Activated CD4-positive, alpha-beta memory T cell treated with anti-CD3 and anti-CD28 coated beads, Interleukin-2, amount 10 ng/mL, durations not matched to agents 7 days and 5 days (primary cell): ENCODE data around the gene NCBP3. TPM values are rescaled to one million over a fixed set of nuclear protein-coding genes. Genes with fewer than 3 reads are reported as not detected.
A peak's percentile ranks its signal among the peaks of the same experiment; 100 is the strongest.
"Not testable (repeated sequence)": the region's sequence is repeated elsewhere in the genome, so short reads cannot be mapped to it uniquely, and the experiment has no call there.

Experiments used
- CTCF ChIA-PET: fragments of 350-600 bp; sonication (Branson Sonifier 250); formaldehyde crosslinking; loops from one replicate; lab custom pipeline; 2021; ENCODE audit warnings: antibody characterized with exemption, inconsistent platforms; lab: Charles Lee
- POLR2A ChIA-PET: fragments of 350-600 bp; sonication (Branson Sonifier 250); formaldehyde crosslinking; loops from one replicate; lab custom pipeline; 2021; ENCODE audit warnings: antibody characterized with exemption; lab: Charles Lee
- DNase-seq: peaks from one replicate; pipeline ENCODE4 v3.0.0-alpha.2; 2020
- H3K27ac Mint-ChIP-seq: one replicate; pipeline ENCODE4 v1.8.0; 2021; ENCODE audit warnings: mild to moderate bottlenecking, mixed read lengths
- H3K27me3 Mint-ChIP-seq: one replicate; pipeline ENCODE4 v1.8.0; 2021; ENCODE audit warnings: mixed read lengths
- H3K36me3 Mint-ChIP-seq: one replicate; pipeline ENCODE4 v1.8.0; 2021; ENCODE audit warnings: low read depth, mixed read lengths
- H3K4me1 Mint-ChIP-seq: one replicate; pipeline ENCODE4 v1.8.0; 2021; ENCODE audit warnings: mixed read lengths
- H3K4me3 Mint-ChIP-seq: one replicate; pipeline ENCODE4 v1.8.0; 2021; ENCODE audit warnings: mild to moderate bottlenecking, mixed read lengths
- H3K9me3 Mint-ChIP-seq: one replicate; pipeline ENCODE4 v1.8.0; 2021; ENCODE audit warnings: mixed read lengths
- total RNA-seq, 2 experiments: library from RNA; stranded (reverse); gene quantifications; one replicate each; pipeline ENCODE4 v1.2.3, GENCODE V29; 2021

The NCBP3 gene
- total RNA-seq, 2 experiments from 2014 or later = 42.8 to 43.9 TPM

DNA sequence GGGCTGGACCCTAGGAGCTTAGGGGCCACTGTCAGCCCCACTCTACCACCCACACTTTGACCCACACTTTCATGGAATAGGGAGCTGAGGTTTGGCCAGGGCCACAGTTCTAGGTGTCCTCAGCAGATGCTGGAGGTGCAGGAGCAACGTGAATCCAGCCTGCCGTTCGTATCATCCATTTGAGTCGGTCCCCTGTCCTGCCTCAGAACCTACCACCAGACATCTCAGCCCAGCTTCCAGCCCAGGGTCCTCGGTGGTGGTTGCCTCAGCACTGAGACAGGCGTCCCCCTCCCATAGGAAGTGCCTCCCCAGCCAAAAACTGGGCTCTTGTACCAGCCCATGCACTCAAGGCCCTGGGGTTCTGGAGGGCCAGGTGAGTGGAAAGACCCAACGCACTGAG is 44.7 kb downstream of the NCBP3 start:
- no peaks in the 10 kb centered on the region for H3K9me3 Mint-ChIP-seq
- peaks cover 8% of the 10 kb centered on the region for H3K36me3 Mint-ChIP-seq
- H3K27ac Mint-ChIP-seq = no peak overlapping the region
- H3K27me3 Mint-ChIP-seq = no peaks in the 10 kb centered on the region
- no peak overlapping the region for H3K4me3 Mint-ChIP-seq
- ChIA-PET CTCF (interaction anchor here (0.8 kb wide), 1 partner anchor 64 kb away, joined by 3 read pairs; no protein-coding TSS in a partner anchor), POLR2A (no interaction called here)
- H3K4me1 Mint-ChIP-seq = peaks cover 38% of the 10 kb centered on the region
- DNase-seq = no peak

DNA sequence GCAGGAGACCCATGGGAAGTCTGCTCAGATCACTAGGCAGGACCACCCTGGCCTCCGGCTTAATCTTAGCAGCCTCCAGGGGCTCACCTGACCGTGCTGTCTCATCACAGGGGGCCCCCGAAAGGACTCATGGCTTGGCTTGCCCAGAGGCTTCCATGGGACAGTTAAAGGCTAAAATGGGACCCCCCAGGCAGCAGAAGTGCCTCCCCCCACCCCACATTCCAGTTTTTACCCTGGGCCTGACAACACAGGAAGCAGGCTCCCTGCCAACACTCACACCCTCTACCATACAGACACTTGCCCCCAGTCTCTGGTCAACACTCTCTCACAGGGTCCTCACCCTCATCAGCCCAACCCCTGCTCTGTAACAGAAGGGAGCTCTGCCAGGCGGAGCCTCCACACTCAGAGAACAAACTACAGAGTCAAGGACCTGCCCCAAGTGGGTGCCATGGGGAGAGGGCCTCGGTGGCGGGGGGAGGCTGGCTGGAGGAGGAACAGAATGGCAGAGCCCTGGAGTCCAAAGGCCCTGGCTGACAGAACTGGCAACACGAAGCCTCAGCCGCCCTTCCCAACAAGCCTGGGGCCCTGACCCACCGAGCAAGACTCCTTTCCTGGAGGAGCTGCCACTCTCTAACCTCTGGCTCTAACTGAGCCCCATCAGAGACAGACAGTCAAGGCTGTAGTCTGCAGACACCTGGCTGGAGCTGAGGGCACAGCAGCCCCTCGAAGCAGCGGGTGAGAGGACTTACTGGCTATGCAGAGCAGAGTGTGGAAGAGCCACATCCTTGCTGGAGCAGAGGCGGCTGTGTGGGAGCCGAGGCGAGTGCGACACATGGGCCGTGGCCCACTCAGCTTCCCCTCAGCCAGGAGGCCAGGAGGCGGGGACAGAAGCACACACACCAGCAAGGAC is 45.4 kb downstream of the NCBP3 start, which contains the start of gene ITGAE:
ITGAE (minus strand) TSS at position 827 of the 910 bp plus-strand sequence; CDS start at position 783, 44 bp downstream.
- Mint-ChIP-seq H3K4me1 (peaks cover 45% of the 10 kb centered on the region), H3K36me3 (peaks cover 6% of the 10 kb centered on the region), H3K9me3 (no peaks in the 10 kb centered on the region), H3K27me3 (no peaks in the 10 kb centered on the region), H3K27ac (no peak within 1 kb of the TSS), H3K4me3 (no peak within 1 kb of the TSS)
- ChIA-PET CTCF (interaction anchor here (0.8 kb wide), 1 partner anchor 63 kb away, joined by 3 read pairs; no protein-coding TSS in a partner anchor), POLR2A (interaction anchor here (1.8 kb wide), 1 partner anchor 11 kb away, joined by 7 read pairs; no protein-coding TSS in a partner anchor)
- no peak for DNase-seq

- H3K9me3 Mint-ChIP-seq = no peaks in the 10 kb centered on the region
- no peak overlapping the region for H3K27ac Mint-ChIP-seq
- H3K4me1 Mint-ChIP-seq = peaks cover 48% of the 10 kb centered on the region
- H3K27me3 Mint-ChIP-seq = no peaks in the 10 kb centered on the region
- H3K36me3 Mint-ChIP-seq = no peaks in the 10 kb centered on the region
- no peak overlapping the region for H3K4me3 Mint-ChIP-seq
- POLR2A ChIA-PET = interaction anchor here (1.8 kb wide), 1 partner anchor 12 kb away, joined by 7 read pairs; no protein-coding TSS in a partner anchor
- no peak for DNase-seq
- CTCF ChIA-PET = interaction anchor here (1.1 kb wide), 1 partner anchor 62 kb away, joined by 3 read pairs; no protein-coding TSS in a partner anchor
Measured at GRCh38 chr17:3799181-3799945, 46.7 kb downstream of the NCBP3 start.

GRCh38 chr17:3798273-3799180 is 47.5 kb downstream of the NCBP3 start:
- Mint-ChIP-seq H3K27ac (no peak overlapping the region), H3K9me3 (no peaks in the 10 kb centered on the region), H3K27me3 (no peaks in the 10 kb centered on the region), H3K4me1 (peaks cover 45% of the 10 kb centered on the region), H3K36me3 (no peaks in the 10 kb centered on the region), H3K4me3 (no peak overlapping the region)
- POLR2A ChIA-PET = interaction anchor here (1.8 to 3.1 kb wide), 2 partner anchors 13 to 33 kb away, joined by 7 to 13 read pairs; no protein-coding TSS in a partner anchor
- DNase-seq = no peak
- CTCF ChIA-PET = interaction anchor here (1.1 kb wide), 1 partner anchor 61 kb away, joined by 3 read pairs; no protein-coding TSS in a partner anchor

GRCh38 chr17:3796822-3797170 is 49.2 kb downstream of the NCBP3 start:
- no peak overlapping the region for H3K4me3 Mint-ChIP-seq
- no peak overlapping the region for H3K27ac Mint-ChIP-seq
- H3K4me1 Mint-ChIP-seq = peaks cover 53% of the 10 kb centered on the region
- H3K27me3 Mint-ChIP-seq = no peaks in the 10 kb centered on the region
- DNase-seq = no peak
- no peaks in the 10 kb centered on the region for H3K9me3 Mint-ChIP-seq
- ChIA-PET CTCF (interaction anchor here (0.8 to 1.7 kb wide), 6 partner anchors 8 to 1003 kb away, joined by 3 to 7 read pairs (median 4); partner anchors contain the start of gene HASPIN), POLR2A (interaction anchor here (0.5 to 3.1 kb wide), 12 partner anchors 8 to 441 kb away, joined by 3 to 13 read pairs (median 4); partner anchors contain the start of gene NCBP3)
- no peaks in the 10 kb centered on the region for H3K36me3 Mint-ChIP-seq

GRCh38 chr17:3796110-3796821 is 49.8 kb downstream of the NCBP3 start:
- no peaks in the 10 kb centered on the region for H3K36me3 Mint-ChIP-seq
- no peaks in the 10 kb centered on the region for H3K9me3 Mint-ChIP-seq
- H3K27me3 Mint-ChIP-seq = no peaks in the 10 kb centered on the region
- ChIA-PET CTCF (interaction anchor here (0.8 to 1.7 kb wide), 6 partner anchors 9 to 1002 kb away, joined by 3 to 7 read pairs (median 4); partner anchors contain the start of gene HASPIN), POLR2A (interaction anchor here (0.5 to 3.1 kb wide), 12 partner anchors 8 to 442 kb away, joined by 3 to 13 read pairs (median 4); partner anchors contain the start of gene NCBP3)
- peaks cover 58% of the 10 kb centered on the region for H3K4me1 Mint-ChIP-seq
- no peak overlapping the region for H3K4me3 Mint-ChIP-seq
- peak overlapping the region; percentile 25 for H3K27ac Mint-ChIP-seq
- peak; percentile 89 for DNase-seq

DNA sequence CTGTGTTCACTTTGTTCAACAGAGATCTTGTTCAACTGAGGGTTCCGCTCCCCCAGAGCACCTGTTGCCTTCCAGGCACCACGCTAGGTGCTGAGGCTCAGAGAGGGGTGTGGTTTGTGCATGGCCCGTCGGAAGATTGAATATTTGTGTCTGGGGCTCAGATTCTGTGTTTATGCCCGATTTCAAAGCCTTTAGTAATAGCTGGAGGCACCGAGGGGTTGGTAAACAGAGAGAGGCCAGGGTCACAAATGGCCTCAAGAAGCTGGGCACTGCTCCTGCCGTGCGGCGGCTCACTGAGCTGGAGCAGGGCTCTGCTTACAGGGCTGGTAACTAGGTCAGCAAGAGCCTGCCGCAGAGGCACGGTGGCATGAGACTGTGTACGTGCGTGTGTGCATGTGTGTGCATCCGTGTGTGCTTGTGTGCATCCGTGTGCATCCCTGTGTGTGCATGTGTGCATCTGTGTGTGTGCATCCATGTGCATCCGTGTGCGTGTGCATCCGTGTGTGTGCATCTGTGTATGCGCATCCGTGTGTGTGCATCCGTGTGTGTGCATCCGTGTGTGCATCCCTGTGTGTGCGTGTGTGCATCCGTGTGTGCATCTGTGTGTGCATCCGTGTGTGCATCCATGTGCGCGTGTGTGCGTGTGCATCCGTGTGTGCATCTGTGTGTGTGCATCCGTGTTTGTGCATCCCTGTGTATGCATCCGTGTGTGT is 50.5 kb downstream of the NCBP3 start:
- H3K4me1 Mint-ChIP-seq = peaks cover 59% of the 10 kb centered on the region
- no peaks in the 10 kb centered on the region for H3K9me3 Mint-ChIP-seq
- H3K27ac Mint-ChIP-seq = peak overlapping the region; percentile 69
- peak; percentile 38 for DNase-seq
- H3K4me3 Mint-ChIP-seq = no peak overlapping the region
- H3K27me3 Mint-ChIP-seq = no peaks in the 10 kb centered on the region
- CTCF ChIA-PET = interaction anchor here (0.9 to 1.7 kb wide), 2 partner anchors 9 to 50 kb away, joined by 3 to 5 read pairs; partner anchors contain the start of gene NCBP3
- peaks cover under 1% of the 10 kb centered on the region for H3K36me3 Mint-ChIP-seq
- POLR2A ChIA-PET = interaction anchor here (1.9 to 3.1 kb wide), 3 partner anchors 31 to 73 kb away, joined by 4 to 13 read pairs (median 12); no protein-coding TSS in a partner anchor

DNA sequence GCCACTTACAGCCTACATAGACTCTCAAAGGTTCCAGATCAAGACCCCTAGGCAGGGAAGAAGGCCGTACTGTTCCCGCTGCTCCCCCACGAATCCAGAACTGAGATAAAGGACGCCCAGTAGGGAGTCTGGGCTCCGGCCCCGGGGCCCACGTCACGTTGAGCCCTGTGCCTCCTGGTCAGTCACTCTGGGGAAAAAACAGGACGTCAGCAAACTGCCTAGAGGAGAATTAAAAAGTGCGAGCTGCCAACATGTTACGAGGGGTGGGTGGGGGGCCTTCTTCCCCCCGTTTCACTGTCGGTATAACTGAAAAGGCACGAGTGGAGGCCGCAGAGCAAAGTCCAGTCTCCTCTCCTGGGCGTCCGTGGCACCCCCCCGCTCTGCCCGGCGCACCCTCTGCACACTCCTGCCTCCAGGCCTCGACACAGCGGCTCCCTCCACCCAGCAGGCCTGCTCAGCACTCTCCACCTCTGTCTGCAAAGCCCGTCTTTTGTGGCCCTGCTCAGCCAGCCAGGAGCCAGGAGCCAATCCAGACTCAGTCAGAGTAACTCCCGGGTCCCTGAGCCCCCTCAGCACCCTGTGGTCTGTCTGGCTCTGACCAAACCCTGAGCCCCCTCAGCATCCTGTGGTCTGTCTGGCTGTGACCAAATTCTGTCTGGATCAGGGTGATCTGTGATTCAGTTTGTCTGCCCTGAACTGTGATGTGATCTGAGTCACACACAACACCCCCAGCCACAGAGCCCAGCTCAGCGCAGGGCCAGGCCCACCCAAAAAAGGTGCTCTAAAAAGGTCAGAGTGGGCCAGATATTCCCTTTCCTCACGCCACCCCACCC is 51.3 kb downstream of the NCBP3 start:
- Mint-ChIP-seq H3K4me1 (peaks cover 66% of the 10 kb centered on the region), H3K27me3 (no peaks in the 10 kb centered on the region), H3K9me3 (no peaks in the 10 kb centered on the region), H3K36me3 (peaks cover 3% of the 10 kb centered on the region), H3K27ac (peak overlapping the region; percentile 69), H3K4me3 (no peak overlapping the region)
- DNase-seq = peak; percentile 48
- ChIA-PET CTCF (interaction anchor here (0.9 kb wide), 1 partner anchor 51 kb away, joined by 3 read pairs; the partner anchor contains the start of gene NCBP3), POLR2A (interaction anchor here (1.9 to 3.1 kb wide), 3 partner anchors 30 to 72 kb away, joined by 4 to 13 read pairs (median 12); no protein-coding TSS in a partner anchor)

GRCh38 chr17:3794152-3794551 is 51.9 kb downstream of the NCBP3 start:
- DNase-seq, H3K36me3 Mint-ChIP-seq, CTCF ChIA-PET, POLR2A ChIA-PET, H3K27me3 Mint-ChIP-seq, H3K9me3 Mint-ChIP-seq, H3K27ac Mint-ChIP-seq, H3K4me3 Mint-ChIP-seq: not testable (repeated sequence)
- H3K4me1 Mint-ChIP-seq = peaks cover 71% of the 10 kb centered on the region

DNA sequence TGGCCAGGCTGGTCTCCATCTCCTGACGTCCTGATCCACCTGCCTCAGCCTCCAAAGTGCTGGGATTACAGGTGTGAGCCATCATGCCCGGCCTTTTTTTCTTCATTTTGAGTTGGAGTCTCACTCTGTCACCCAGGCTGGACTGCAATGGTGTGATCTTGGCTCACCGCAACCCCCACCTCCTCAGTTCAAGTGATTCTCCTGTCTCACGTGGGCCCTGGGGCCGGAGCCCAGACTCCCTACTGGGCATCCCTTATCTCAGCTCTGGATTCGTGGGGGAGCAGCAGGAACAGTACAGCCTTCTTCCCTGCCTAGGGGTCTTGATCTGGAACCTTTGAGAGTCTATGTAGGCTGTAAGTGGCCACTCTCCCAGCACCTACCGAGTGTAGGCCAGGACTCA is 52.8 kb downstream of the NCBP3 start:
- H3K27ac Mint-ChIP-seq, H3K9me3 Mint-ChIP-seq, POLR2A ChIA-PET, H3K36me3 Mint-ChIP-seq, H3K4me3 Mint-ChIP-seq, H3K27me3 Mint-ChIP-seq, DNase-seq, CTCF ChIA-PET: not testable (repeated sequence)
- H3K4me1 Mint-ChIP-seq = peaks cover 70% of the 10 kb centered on the region
